GM12891 (cell line): ENCODE results near the gene SLC38A3.

Experiments used
- POLR2A ChIP-seq: IDR thresholded peaks from 2 replicates; pipeline ENCODE4 v1.6.1; 2011; ENCODE audit warnings: low read depth, low read length, control low read depth
- POLR2AphosphoS5 ChIP-seq: IDR thresholded peaks from 2 replicates; pipeline ENCODE4 v1.6.1; 2011; ENCODE audit warnings: low read depth, low read length, control low read depth

GRCh38 chr3:50262778-50263177 is 57.7 kb downstream of the SLC38A3 start:
- TF ChIP-seq POLR2A = no peak
- TF ChIP-seq POLR2AphosphoS5 = no peak
